ENCODE results near the gene SPAG17. TPM values are rescaled to one million over a fixed set of nuclear protein-coding genes. Genes with fewer than 3 reads are reported as not detected.

The SPAG17 gene
- total and polyA plus RNA-seq, 2 donors (not counting 1 experiment from before 2014, with no cell fraction given) = not detected

DNA sequence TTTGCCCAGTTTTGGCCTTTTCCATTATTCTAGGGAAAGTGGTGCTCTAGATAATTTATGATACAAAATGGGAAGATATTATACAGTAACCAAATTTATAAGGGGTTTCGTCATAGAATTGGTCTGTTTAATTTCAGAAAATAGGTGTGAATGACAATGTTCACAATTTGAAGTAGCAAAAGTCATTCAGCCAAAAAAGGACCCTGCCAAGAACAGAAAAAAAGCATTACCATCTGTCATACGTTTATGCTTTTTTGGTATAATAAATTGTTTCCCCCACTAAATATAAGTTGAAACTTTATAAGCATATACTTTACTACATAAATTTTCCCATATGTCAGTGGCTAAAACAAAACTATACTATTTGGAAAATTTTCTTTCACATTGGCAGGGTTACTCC lies 4.5 kb upstream of the SPAG17 start:
- H3K4me2 ChIP-seq (replicated peaks; ENCODE audit: low read depth, low read length, poor library complexity, severe bottlenecking) = no peak overlapping the region
- H3K4me1 ChIP-seq (ENCODE audit: control insufficient read depth in 2 of 2, insufficient read depth in 2 of 2, low read length in 2 of 2) = no peaks in the 10 kb centered on the region
- ATAC-seq (ENCODE audit: low read depth) (no peak), DNase-seq (no peak)
- Mint-ChIP-seq H3K9me3 (ENCODE audit: insufficient read depth) (peaks cover 5% of the 10 kb centered on the region), H3K4me3 (no peak overlapping the region), H3K27ac (no peak overlapping the region), H3K4me1 (peaks cover 3% of the 10 kb centered on the region), H3K27me3 (peaks cover 13% of the 10 kb centered on the region)
- H3K27ac ChIP-seq (ENCODE audit: low read length in 2 of 2) = no peak overlapping the region
- no peak for TF ChIP-seq EZH2 (IDR thresholded peaks at IDR 0.05; ENCODE audit: borderline replicate concordance, insufficient read depth, low read depth, low read length, poor library complexity, severe bottlenecking)
- ChIA-PET POLR2A (no interaction called here), CTCF (no interaction called here)
- H3K36me3 ChIP-seq (replicated peaks in 1 of 2; ENCODE audit: control extremely low read depth in 1 of 2, control insufficient read depth in 1 of 2, extremely low read depth in 1 of 2, insufficient read depth in 2 of 2, low read length in 1 of 2) = no peaks in the 10 kb centered on the region
- H3K9ac ChIP-seq (ENCODE audit: low read length) = no peak overlapping the region
- no CpG with 5 or more reads among the region's 2 CpGs for WGBS (ENCODE audit: insufficient coverage)
- intact Hi-C loops (cut with micrococcal nuclease) = no loop called here
- no peaks in the 10 kb centered on the region for H4K20me1 ChIP-seq (ENCODE audit: control insufficient read depth, insufficient read depth, low read length, poor library complexity, severe bottlenecking)
- H3K79me2 ChIP-seq (ENCODE audit: control insufficient read depth, insufficient read depth, low read length) = no peaks in the 10 kb centered on the region
- H3K27me3 ChIP-seq (replicated peaks in 1 of 4; ENCODE audit: control extremely low read depth in 1 of 4, control insufficient read depth in 3 of 4, insufficient read depth in 4 of 4, low read length in 3 of 4) = peaks cover 0 to 2% (median 0%) of the 10 kb centered on the region in 4 experiments
- no peak overlapping the region for H2AFZ ChIP-seq (ENCODE audit: insufficient read depth, low read depth, low read length, poor library complexity, severe bottlenecking)
- peaks cover 0 to 15% (median 0%) of the 10 kb centered on the region in 3 donors for H3K9me3 ChIP-seq (ENCODE audit: control extremely low read depth in 1 of 3, control insufficient read depth in 2 of 3, insufficient read depth in 1 of 3, low read length in 2 of 3)
- H3K4me3 ChIP-seq (ENCODE audit: control extremely low read depth in 1 of 5, extremely low read depth in 1 of 5, insufficient read depth in 1 of 5, low read depth in 2 of 5, low read length in 4 of 5) = no peak overlapping the region

DNA sequence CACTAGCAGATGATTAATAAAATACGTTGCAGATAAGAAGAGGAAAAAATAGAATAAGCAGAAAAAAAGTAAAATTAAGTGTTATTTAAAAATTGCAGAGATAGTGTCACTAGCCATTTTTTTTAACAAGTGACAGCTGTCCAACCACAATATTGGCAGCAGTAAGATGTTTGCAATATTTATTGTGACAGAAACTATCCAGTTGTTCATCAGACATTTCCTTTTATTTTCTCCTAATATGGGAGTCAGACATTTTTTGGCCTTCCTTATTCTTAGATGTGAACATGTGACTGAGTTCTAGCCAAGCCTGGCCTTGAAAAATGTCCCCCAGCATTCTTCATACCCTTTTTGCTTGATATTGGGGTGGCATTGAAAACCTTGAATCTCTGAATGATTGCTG lies 3.4 kb upstream of the SPAG17 start:
- Histone ChIP-seq H3K9me3 (ENCODE audit: control extremely low read depth in 1 of 3, control insufficient read depth in 2 of 3, insufficient read depth in 1 of 3, low read length in 2 of 3) (peaks cover 0 to 11% (median 0%) of the 10 kb centered on the region in 3 donors), H4K20me1 (ENCODE audit: control insufficient read depth, insufficient read depth, low read length, poor library complexity, severe bottlenecking) (no peaks in the 10 kb centered on the region), H3K79me2 (ENCODE audit: control insufficient read depth, insufficient read depth, low read length) (no peaks in the 10 kb centered on the region), H3K4me1 (ENCODE audit: control insufficient read depth in 2 of 2, insufficient read depth in 2 of 2, low read length in 2 of 2) (no peaks in the 10 kb centered on the region), H2AFZ (ENCODE audit: insufficient read depth, low read depth, low read length, poor library complexity, severe bottlenecking) (no peak overlapping the region), H3K9ac (ENCODE audit: low read length) (no peak overlapping the region), H3K27me3 (replicated peaks in 1 of 4; ENCODE audit: control extremely low read depth in 1 of 4, control insufficient read depth in 3 of 4, insufficient read depth in 4 of 4, low read length in 3 of 4) (peaks cover 0 to 2% (median 0%) of the 10 kb centered on the region in 4 experiments), H3K36me3 (replicated peaks in 1 of 2; ENCODE audit: control extremely low read depth in 1 of 2, control insufficient read depth in 1 of 2, extremely low read depth in 1 of 2, insufficient read depth in 2 of 2, low read length in 1 of 2) (no peaks in the 10 kb centered on the region), H3K4me3 (ENCODE audit: control extremely low read depth in 1 of 5, extremely low read depth in 1 of 5, insufficient read depth in 1 of 5, low read depth in 2 of 5, low read length in 4 of 5) (no peak overlapping the region), H3K27ac (ENCODE audit: low read length in 2 of 2) (no peak overlapping the region), H3K4me2 (replicated peaks; ENCODE audit: low read depth, low read length, poor library complexity, severe bottlenecking) (no peak overlapping the region)
- no peak for TF ChIP-seq EZH2 (IDR thresholded peaks at IDR 0.05; ENCODE audit: borderline replicate concordance, insufficient read depth, low read depth, low read length, poor library complexity, severe bottlenecking)
- TF ChIP-seq, protein P1, sequence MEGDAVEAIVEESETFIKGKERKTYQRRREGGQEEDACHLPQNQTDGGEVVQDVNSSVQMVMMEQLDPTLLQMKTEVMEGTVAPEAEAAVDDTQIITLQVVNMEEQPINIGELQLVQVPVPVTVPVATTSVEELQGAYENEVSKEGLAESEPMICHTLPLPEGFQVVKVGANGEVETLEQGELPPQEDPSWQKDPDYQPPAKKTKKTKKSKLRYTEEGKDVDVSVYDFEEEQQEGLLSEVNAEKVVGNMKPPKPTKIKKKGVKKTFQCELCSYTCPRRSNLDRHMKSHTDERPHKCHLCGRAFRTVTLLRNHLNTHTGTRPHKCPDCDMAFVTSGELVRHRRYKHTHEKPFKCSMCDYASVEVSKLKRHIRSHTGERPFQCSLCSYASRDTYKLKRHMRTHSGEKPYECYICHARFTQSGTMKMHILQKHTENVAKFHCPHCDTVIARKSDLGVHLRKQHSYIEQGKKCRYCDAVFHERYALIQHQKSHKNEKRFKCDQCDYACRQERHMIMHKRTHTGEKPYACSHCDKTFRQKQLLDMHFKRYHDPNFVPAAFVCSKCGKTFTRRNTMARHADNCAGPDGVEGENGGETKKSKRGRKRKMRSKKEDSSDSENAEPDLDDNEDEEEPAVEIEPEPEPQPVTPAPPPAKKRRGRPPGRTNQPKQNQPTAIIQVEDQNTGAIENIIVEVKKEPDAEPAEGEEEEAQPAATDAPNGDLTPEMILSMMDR (IDR thresholded peaks at IDR 0.05) = no peak
- no CpG with 5 or more reads among the region's 1 CpG for WGBS (ENCODE audit: insufficient coverage)
- ChIA-PET CTCF (no interaction called here), POLR2A (no interaction called here)
- peaks cover 3% of the 10 kb centered on the region for H3K4me1 Mint-ChIP-seq
- ATAC-seq (ENCODE audit: low read depth) = no peak
- DNase-seq = no peak
- peaks cover 5% of the 10 kb centered on the region for H3K9me3 Mint-ChIP-seq (ENCODE audit: insufficient read depth)
- no peak overlapping the region for H3K27ac Mint-ChIP-seq
- H3K4me3 Mint-ChIP-seq = no peak overlapping the region
- H3K27me3 Mint-ChIP-seq = peaks cover 18% of the 10 kb centered on the region
- intact Hi-C loops (cut with micrococcal nuclease) = no loop called here

Data from B cell (primary cell).